ENCODE data around the gene ACBD4.

ACBD4 gene

GRCh38 chr17:45138911-45139532 is 3.5 kb downstream of the ACBD4 start:
- no peak for DNase-seq

GRCh38 chr17:45139533-45139920 is 4.0 kb downstream of the ACBD4 start:
- no peak for DNase-seq

GRCh38 chr17:45143094-45143670 is 7.7 kb downstream of the ACBD4 start:
- DNase-seq = no peak

GRCh38 chr17:45143767-45144198 is 8.3 kb downstream of the ACBD4 start:
- DNase-seq = no peak

GRCh38 chr17:45144199-45145034 is 8.9 kb downstream of the ACBD4 start:
- DNase-seq = peak; percentile 32

GRCh38 chr17:45145035-45145389 is 9.5 kb downstream of the ACBD4 start:
- DNase-seq = no peak

GRCh38 chr17:45146166-45146565 is 10.7 kb downstream of the ACBD4 start:
- DNase-seq = no peak

- no peak for DNase-seq
Measured at GRCh38 chr17:45146592-45146889, 11.1 kb downstream of the ACBD4 start.

GRCh38 chr17:45146890-45147580 is 11.5 kb downstream of the ACBD4 start:
- DNase-seq = peak; percentile 77

GRCh38 chr17:45147581-45148182 is 12.2 kb downstream of the ACBD4 start:
- peak; percentile 88 for DNase-seq

- peak; percentile 99 for DNase-seq
Measured at GRCh38 chr17:45148183-45149036, 12.9 kb downstream of the ACBD4 start, which contains the start of gene HEXIM1. HEXIM1 (plus strand) TSS chr17:45148475; CDS start chr17:45149191, 716 bp downstream.

GRCh38 chr17:45149037-45149668 is 13.7 kb downstream of the ACBD4 start:
- DNase-seq = peak; percentile 78

- DNase-seq = peak; percentile 45
Measured at GRCh38 chr17:45149669-45150664, 14.5 kb downstream of the ACBD4 start.

- peak; percentile 15 for DNase-seq
Measured at GRCh38 chr17:45150911-45151809, 15.7 kb downstream of the ACBD4 start.

GRCh38 chr17:45155029-45155428 is 19.5 kb downstream of the ACBD4 start:
- peak; percentile 16 for DNase-seq

GRCh38 chr17:45155483-45155882 is 20.0 kb downstream of the ACBD4 start:
- no peak for DNase-seq

- no peak for DNase-seq
Measured at GRCh38 chr17:45156242-45156641, 20.8 kb downstream of the ACBD4 start.

- DNase-seq = peak; percentile 70
Measured at GRCh38 chr17:45160447-45161287, 25.2 kb downstream of the ACBD4 start.
